ENCODE data around the gene PLD5. TPM values are rescaled to one million over a fixed set of nuclear protein-coding genes. Genes with fewer than 3 reads are reported as not detected.

The PLD5 gene
- total RNA-seq, 2 donors from 2014 or later: 1.8 TPM; not detected in 1

- Histone ChIP-seq H3K9me3 (peaks cover 0 to 5% (median 0%) of the 10 kb centered on the region in 3 donors), H3K36me3 (replicated peaks in 1 of 2; ENCODE audit: insufficient read depth in 1 of 2, low read depth in 2 of 2) (no peaks in the 10 kb centered on the region), H3K27ac (no peak overlapping the region), H3K4me3 (no peak overlapping the region), H3K27me3 (no peaks in the 10 kb centered on the region), H3K4me1 (no peaks in the 10 kb centered on the region)
- ATAC-seq (no peak), DNase-seq (no peak)
- intact Hi-C loops (cut with DNase I): no loop called here
- no peak for TF ChIP-seq POLR2A (IDR thresholded peaks at IDR 0.05)
- TF ChIP-seq, protein P1, sequence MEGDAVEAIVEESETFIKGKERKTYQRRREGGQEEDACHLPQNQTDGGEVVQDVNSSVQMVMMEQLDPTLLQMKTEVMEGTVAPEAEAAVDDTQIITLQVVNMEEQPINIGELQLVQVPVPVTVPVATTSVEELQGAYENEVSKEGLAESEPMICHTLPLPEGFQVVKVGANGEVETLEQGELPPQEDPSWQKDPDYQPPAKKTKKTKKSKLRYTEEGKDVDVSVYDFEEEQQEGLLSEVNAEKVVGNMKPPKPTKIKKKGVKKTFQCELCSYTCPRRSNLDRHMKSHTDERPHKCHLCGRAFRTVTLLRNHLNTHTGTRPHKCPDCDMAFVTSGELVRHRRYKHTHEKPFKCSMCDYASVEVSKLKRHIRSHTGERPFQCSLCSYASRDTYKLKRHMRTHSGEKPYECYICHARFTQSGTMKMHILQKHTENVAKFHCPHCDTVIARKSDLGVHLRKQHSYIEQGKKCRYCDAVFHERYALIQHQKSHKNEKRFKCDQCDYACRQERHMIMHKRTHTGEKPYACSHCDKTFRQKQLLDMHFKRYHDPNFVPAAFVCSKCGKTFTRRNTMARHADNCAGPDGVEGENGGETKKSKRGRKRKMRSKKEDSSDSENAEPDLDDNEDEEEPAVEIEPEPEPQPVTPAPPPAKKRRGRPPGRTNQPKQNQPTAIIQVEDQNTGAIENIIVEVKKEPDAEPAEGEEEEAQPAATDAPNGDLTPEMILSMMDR (IDR thresholded peaks at IDR 0.05): no peak
Measured at GRCh38 chr1:242556276-242556675, 31.8 kb upstream of the PLD5 start.

DNA sequence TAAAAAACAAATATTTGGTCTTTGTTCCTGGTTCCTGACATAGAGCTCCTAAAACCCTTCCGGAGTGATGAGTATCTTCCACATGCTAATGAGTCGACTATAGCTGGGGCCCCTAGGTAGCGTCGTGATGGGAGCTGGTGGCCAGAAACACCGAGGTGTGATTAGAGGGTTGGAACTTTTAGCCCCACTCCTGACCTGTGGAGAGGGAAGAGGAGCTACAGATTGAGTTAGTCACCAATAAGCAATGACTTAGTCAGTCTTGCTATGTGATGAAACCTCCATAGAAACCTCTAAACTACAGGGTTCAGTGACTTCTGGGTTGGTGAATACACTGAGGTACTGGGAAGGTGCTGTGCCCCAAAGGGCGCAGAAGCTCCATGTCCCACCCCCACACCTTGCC lies 30.1 kb upstream of the PLD5 start:
- 44 to 63% methylated on average over 6 of the region's 6 CpGs for WGBS, 2 donors
- Histone ChIP-seq H3K27ac (no peak overlapping the region), H3K4me1 (no peaks in the 10 kb centered on the region), H3K4me3 (no peak overlapping the region), H3K9me3 (no peaks in the 10 kb centered on the region), H3K36me3 (replicated peaks in 1 of 2; ENCODE audit: insufficient read depth in 1 of 2, low read depth in 2 of 2) (no peaks in the 10 kb centered on the region), H3K27me3 (no peaks in the 10 kb centered on the region)
- TF ChIP-seq POLR2A (IDR thresholded peaks at IDR 0.05): no peak
- TF ChIP-seq, protein P1 (IDR thresholded peaks at IDR 0.05): no peak
- DNase-seq: no peak
- intact Hi-C loops (cut with DNase I): no loop called here
- ATAC-seq: no peak

GRCh38 chr1:242546849-242547729 lies 22.6 kb upstream of the PLD5 start:
- 30 to 35% methylated on average over 6 of the region's 6 CpGs for WGBS, 2 donors
- no peak for ATAC-seq
- intact Hi-C loops (cut with DNase I): no loop called here
- no peaks in the 10 kb centered on the region for H3K27me3 ChIP-seq
- TF ChIP-seq, protein P1 (IDR thresholded peaks at IDR 0.05): no peak
- TF ChIP-seq POLR2A (IDR thresholded peaks at IDR 0.05): no peak
- H3K4me1 ChIP-seq: no peaks in the 10 kb centered on the region
- no peak for DNase-seq
- no peaks in the 10 kb centered on the region for H3K36me3 ChIP-seq (replicated peaks in 1 of 2; ENCODE audit: insufficient read depth in 1 of 2, low read depth in 2 of 2)
- no peak overlapping the region for H3K27ac ChIP-seq
- no peak overlapping the region for H3K4me3 ChIP-seq
- no peaks in the 10 kb centered on the region for H3K9me3 ChIP-seq

GRCh38 chr1:242546441-242546840 lies 21.9 kb upstream of the PLD5 start:
- no peaks in the 10 kb centered on the region for H3K9me3 ChIP-seq
- intact Hi-C loops (cut with DNase I): no loop called here
- H3K27me3 ChIP-seq: no peaks in the 10 kb centered on the region
- no peaks in the 10 kb centered on the region for H3K36me3 ChIP-seq (replicated peaks in 1 of 2; ENCODE audit: insufficient read depth in 1 of 2, low read depth in 2 of 2)
- no peak overlapping the region for H3K27ac ChIP-seq
- H3K4me1 ChIP-seq: no peaks in the 10 kb centered on the region
- H3K4me3 ChIP-seq: no peak overlapping the region
- TF ChIP-seq POLR2A (IDR thresholded peaks at IDR 0.05): no peak
- TF ChIP-seq, protein P1 (IDR thresholded peaks at IDR 0.05): no peak
- WGBS, 2 donors: 67 to 72% methylated on average over 3 of the region's 3 CpGs
- ATAC-seq: no peak
- no peak for DNase-seq

- intact Hi-C loops (cut with DNase I): no loop called here
- DNase-seq (no peak), ATAC-seq (no peak)
- no peaks in the 10 kb centered on the region for H3K27me3 ChIP-seq
- H3K36me3 ChIP-seq (replicated peaks in 1 of 2; ENCODE audit: insufficient read depth in 1 of 2, low read depth in 2 of 2): no peaks in the 10 kb centered on the region
- TF ChIP-seq, protein P1 (IDR thresholded peaks at IDR 0.05): no peak
- no peak overlapping the region for H3K4me3 ChIP-seq
- H3K27ac ChIP-seq: no peak overlapping the region
- 47 to 55% methylated on average over 2 of the region's 2 CpGs for WGBS, 2 donors
- H3K9me3 ChIP-seq: no peaks in the 10 kb centered on the region
- no peaks in the 10 kb centered on the region for H3K4me1 ChIP-seq
Measured at GRCh38 chr1:242544071-242544470, 19.6 kb upstream of the PLD5 start.

All from body of pancreas (tissue), 4 donors.